ENCODE results near the gene PIK3AP1.

GRCh38 chr10:96661632-96662031 lies 58.7 kb downstream of the PIK3AP1 start:
- TF ChIP-seq CTCF (IDR thresholded peaks at IDR 0.05) (no peak), POLR2A (IDR thresholded peaks at IDR 0.05; ENCODE audit: low read depth) (no peak), EP300 (IDR thresholded peaks at IDR 0.05) (no peak)
